ENCODE results near the gene ARL11. TPM values are rescaled to one million over a fixed set of nuclear protein-coding genes. Genes with fewer than 3 reads are reported as not detected.

ARL11 gene
- total RNA-seq, 4 donors from 2014 or later, result 0.33 to 1.2 (median 0.43) TPM

GRCh38 chr13:49651570-49652354 lies 23.5 kb downstream of the ARL11 start:
- H3K36me3 ChIP-seq, result no peaks in the 10 kb centered on the region
- DNase-seq, result no peak
- no peaks in the 10 kb centered on the region for H3K9me3 ChIP-seq
- no peak overlapping the region for H3K4me3 ChIP-seq (replicated peaks in 1 of 3)
- no peaks in the 10 kb centered on the region for H3K4me1 ChIP-seq
- no peaks in the 10 kb centered on the region for H3K27me3 ChIP-seq
- WGBS, 2 donors, result 84 to 88% methylated on average over 16 of the region's 17 CpGs
- TF ChIP-seq CTCF (IDR thresholded peaks at IDR 0.05) (no peak), POLR2A (IDR thresholded peaks at IDR 0.05) (no peak)
- intact Hi-C loops (cut with DNase I), result no loop called here
- H3K27ac ChIP-seq, result no peak overlapping the region

GRCh38 chr13:49652355-49653305 lies 24.3 kb downstream of the ARL11 start:
- no peaks in the 10 kb centered on the region for H3K9me3 ChIP-seq
- H3K27ac ChIP-seq, result no peak overlapping the region
- 37 to 47% methylated on average over 12 to 14 of the region's 16 CpGs for WGBS, 2 donors
- H3K27me3 ChIP-seq, result no peaks in the 10 kb centered on the region
- DNase-seq, result peak; percentile 12 to 17
- H3K4me3 ChIP-seq (replicated peaks in 1 of 3), result no peak overlapping the region
- H3K36me3 ChIP-seq, result no peaks in the 10 kb centered on the region
- intact Hi-C loops (cut with DNase I), result no loop called here
- TF ChIP-seq POLR2A (IDR thresholded peaks at IDR 0.05) (no peak), CTCF (IDR thresholded peaks at IDR 0.05) (peak in 3 of 6 experiments; percentile 32 to 58 (median 44))
- H3K4me1 ChIP-seq, result no peaks in the 10 kb centered on the region

GRCh38 chr13:49653478-49653877 lies 25.2 kb downstream of the ARL11 start:
- H3K27me3 ChIP-seq, result no peaks in the 10 kb centered on the region
- intact Hi-C loops (cut with DNase I), result no loop called here
- TF ChIP-seq CTCF (IDR thresholded peaks at IDR 0.05) (no peak), POLR2A (IDR thresholded peaks at IDR 0.05) (no peak)

GRCh38 chr13:49654011-49654410 lies 25.7 kb downstream of the ARL11 start:
- DNase-seq, result no peak
- 89 to 93% methylated on average over 3 of the region's 3 CpGs for WGBS, 2 donors
- no peaks in the 10 kb centered on the region for H3K27me3 ChIP-seq
- H3K9me3 ChIP-seq, result no peaks in the 10 kb centered on the region
- TF ChIP-seq CTCF (IDR thresholded peaks at IDR 0.05) (no peak), POLR2A (IDR thresholded peaks at IDR 0.05) (no peak)
- H3K36me3 ChIP-seq, result no peaks in the 10 kb centered on the region
- H3K4me1 ChIP-seq, result no peaks in the 10 kb centered on the region
- H3K27ac ChIP-seq, result no peak overlapping the region
- intact Hi-C loops (cut with DNase I), result no loop called here
- H3K4me3 ChIP-seq (replicated peaks in 1 of 3), result no peak overlapping the region

More at GRCh38 chr13:49653478-49653877, 25.2 kb downstream of the ARL11 start:
- H3K9me3 ChIP-seq, result no peaks in the 10 kb centered on the region
- H3K4me3 ChIP-seq (replicated peaks in 1 of 3), result no peak overlapping the region
- H3K4me1 ChIP-seq, result no peaks in the 10 kb centered on the region
- no peaks in the 10 kb centered on the region for H3K36me3 ChIP-seq
- DNase-seq, result no peak
- no peak overlapping the region for H3K27ac ChIP-seq
